ENCODE results near the gene SLC25A21.
"Not testable (repeated sequence)": the region's sequence is repeated elsewhere in the genome, so short reads cannot be mapped to it uniquely, and the experiment has no call there.

The SLC25A21 gene

DNA sequence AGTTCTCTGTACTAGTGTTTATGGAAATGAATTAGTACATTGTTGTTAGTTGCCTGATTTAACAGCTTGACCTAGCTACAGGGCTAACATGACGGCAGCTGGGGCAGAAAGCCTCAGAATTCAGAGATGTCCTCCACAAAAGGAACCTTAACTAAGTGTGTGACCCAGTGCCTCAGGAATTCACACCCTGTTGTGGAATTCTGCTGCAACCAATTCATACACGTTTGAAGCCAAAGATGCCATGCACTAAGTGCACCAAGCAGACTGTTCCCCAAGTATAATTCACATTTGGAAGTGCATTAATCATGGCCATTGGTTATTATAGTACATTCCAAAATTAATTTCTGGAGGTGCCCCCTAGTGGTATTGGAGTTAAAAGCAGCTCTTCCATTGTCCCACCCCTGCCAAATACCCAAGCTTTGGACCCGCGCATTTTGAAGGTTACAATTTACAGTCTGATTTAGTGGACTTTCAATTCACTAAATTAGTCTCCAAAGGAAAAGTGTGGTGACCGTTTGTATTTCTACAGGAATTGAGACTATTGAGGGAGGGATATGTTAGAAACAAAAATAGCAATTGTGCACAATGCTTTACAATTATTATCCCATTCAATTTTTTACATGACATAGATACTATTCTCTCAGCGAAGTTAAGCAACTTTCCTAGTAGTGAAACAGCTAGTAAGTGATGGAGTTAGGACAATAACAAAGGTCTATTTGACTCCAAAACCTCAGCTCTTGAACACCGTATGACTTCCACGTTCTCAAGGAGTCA is 424.8 kb downstream of the SLC25A21 start:
- in situ Hi-C loops (cut with HindIII; ENCODE audit: low pct_ligation_motif_present, low pct_unique_long_range_greater_than_20kb, low sequenced_read_pairs), result no loop called here
- DNase-seq, result peak; percentile 8

DNA sequence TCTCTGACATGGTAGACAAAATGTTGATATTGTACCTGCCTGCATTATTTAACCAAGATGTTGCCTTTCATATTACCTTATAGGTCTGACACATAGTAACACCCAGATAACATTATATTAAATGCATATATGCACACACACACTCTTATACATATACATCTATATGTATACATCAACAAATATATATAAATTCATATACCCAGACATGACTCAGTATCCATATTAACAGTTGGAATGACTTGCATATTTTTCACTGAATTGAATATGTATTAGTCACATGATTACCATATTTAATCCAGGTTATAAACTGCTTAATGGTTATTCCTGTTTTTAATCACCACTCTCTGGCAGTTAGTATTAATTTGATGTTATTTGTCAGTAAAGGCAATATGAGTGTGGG is 425.5 kb downstream of the SLC25A21 start:
- DNase-seq, result no peak
- in situ Hi-C loops (cut with HindIII; ENCODE audit: low pct_ligation_motif_present, low pct_unique_long_range_greater_than_20kb, low sequenced_read_pairs), result no loop called here

DNA sequence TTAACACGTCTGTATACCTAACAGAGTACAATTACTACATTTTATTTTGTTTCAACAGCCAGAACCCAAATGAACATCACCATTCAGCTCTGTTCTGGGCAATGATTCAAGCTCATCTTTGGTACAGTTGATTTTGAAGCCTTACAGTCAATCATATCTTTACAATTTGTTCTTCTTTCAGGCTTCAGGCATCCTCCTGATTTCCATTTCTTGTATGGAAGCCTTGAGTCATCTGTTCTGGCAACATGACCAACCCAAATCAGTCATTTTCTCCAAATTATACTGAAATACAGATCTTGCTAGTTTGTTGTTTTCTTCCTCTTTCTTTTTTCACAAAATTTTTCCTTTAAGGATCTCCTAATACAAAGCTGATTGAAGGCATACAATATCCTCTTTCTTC is 430.5 kb downstream of the SLC25A21 start:
- in situ Hi-C loops (cut with HindIII; ENCODE audit: low pct_ligation_motif_present, low pct_unique_long_range_greater_than_20kb, low sequenced_read_pairs), result no loop called here
- no peak for DNase-seq

DNA sequence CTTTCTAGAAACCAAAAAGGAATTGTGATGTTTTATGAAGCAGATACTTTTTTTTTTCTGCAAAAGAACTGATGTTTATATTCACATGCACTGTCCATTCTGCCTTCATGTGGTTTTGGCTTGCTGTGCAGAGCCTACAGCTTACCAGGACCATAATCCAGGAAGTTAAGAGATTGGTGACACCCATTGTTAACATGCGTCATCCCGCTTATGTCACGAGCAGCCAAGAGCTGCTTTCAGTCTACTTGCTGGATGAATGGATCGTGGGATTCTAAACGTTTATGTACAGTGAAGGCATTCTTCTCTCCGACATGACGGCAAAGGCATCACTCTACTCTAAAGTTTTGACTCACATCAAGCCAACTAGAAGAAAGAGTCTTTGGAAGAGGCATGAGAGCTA is 434.1 kb downstream of the SLC25A21 start:
- in situ Hi-C loops (cut with HindIII; ENCODE audit: low pct_ligation_motif_present, low pct_unique_long_range_greater_than_20kb, low sequenced_read_pairs), result no loop called here
- no peak for DNase-seq

DNA sequence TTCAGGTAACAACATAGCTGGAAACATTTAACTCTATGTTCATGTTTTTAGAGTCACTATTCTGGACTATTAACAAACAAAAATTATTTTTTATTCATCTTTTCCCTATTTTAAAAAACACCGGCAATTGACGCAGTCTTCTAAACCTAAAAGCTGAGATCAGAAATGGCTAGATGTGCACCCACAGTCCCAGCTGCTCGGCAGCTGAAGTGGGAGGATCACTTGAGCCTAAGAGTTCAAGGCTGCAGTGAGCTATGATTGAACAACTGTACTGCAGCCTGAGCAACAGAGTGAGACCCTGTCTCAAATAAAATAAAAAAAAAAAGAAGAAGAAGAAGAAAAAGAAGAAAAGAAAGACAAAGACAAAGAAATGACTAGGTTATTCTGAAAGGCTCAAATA is 446.3 kb downstream of the SLC25A21 start:
- in situ Hi-C loops (cut with HindIII; ENCODE audit: low pct_ligation_motif_present, low pct_unique_long_range_greater_than_20kb, low sequenced_read_pairs), result no loop called here

DNA sequence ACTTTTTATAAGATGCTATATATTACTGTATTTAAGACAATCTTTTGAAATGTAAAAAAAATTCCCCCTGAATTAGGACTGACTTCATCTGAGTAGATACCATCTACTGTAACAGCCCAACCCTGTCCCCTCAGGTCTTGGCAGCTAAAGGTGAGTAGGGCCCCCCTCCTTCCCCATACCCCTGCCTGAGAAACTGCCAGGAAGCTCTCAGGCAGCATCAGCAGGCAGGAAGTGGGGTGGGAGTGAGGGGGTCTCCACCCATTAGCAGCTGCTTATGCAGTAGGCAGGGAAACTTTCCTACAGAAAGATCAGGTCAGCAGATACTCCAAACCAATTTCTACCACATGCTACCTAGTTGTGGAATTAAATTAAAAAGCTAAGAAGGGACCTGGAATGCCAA is 448.2 kb downstream of the SLC25A21 start:
- DNase-seq, result no peak
- in situ Hi-C loops (cut with HindIII; ENCODE audit: low pct_ligation_motif_present, low pct_unique_long_range_greater_than_20kb, low sequenced_read_pairs), result no loop called here

More for the DNA sequence above, 446.3 kb downstream of the SLC25A21 start:
- no peak for DNase-seq

DNA sequence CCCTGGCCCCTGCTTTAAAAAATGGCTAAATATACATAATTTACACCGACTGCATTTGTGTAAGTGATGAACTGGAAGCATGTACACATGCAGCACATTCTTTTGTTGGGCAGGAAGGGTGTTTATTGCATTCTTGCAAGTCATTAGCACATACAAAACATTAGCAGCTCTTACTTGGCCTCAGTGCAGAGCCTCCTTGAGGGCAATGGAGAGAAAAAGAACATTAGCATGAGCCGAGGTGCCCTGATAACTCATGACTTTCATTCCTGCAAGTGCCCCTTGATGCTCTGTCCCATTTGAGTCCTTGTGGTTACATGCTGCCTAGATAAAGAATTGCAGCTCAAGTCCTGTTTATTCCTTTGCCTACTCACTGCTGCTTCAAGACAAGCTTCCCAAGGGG is 448.9 kb downstream of the SLC25A21 start:
- DNase-seq, result no peak
- in situ Hi-C loops (cut with HindIII; ENCODE audit: low pct_ligation_motif_present, low pct_unique_long_range_greater_than_20kb, low sequenced_read_pairs), result no loop called here

DNA sequence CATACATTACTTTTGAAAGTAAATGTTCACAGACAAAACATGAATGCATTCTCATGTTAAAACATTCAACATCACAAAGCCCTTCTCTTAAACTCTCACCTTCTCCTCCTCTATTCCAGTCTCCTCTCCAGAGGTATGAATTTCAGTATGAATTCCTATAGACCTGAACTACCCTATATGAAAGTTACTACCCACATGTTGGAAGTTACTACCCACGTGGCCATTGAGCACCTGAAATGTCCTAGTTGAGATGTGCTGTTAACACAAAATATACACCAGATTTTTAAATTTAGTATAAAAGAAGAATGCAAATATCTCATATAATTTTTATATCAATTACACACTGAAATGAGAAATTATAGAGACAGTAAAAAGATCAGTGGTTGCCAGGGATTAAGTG is 450.5 kb downstream of the SLC25A21 start:
- DNase-seq, result no peak

DNA sequence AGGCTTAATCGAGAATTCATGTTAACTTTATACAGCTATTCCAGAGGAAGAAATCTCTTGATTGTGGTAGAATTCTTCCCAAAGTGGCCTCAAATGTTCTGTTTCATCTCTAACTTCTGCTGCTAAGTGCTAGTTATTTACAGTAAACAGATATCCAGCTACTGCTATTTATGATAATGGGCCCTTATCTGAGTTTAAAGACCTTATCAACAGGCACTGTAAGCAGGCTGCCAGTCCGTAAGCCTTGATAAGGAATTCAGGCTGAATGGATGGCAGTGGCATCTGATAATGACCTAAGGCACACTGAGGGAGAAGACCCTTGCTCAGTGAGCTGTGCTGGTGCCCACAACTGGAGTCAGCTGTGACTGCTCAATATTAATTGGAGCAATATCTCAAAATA is 451.7 kb downstream of the SLC25A21 start:
- no peak for DNase-seq
- in situ Hi-C loops (cut with HindIII; ENCODE audit: low pct_ligation_motif_present, low pct_unique_long_range_greater_than_20kb, low sequenced_read_pairs), result no loop called here

More for the DNA sequence above, 450.5 kb downstream of the SLC25A21 start:
- in situ Hi-C loops (cut with HindIII; ENCODE audit: low pct_ligation_motif_present, low pct_unique_long_range_greater_than_20kb, low sequenced_read_pairs), result no loop called here

DNA sequence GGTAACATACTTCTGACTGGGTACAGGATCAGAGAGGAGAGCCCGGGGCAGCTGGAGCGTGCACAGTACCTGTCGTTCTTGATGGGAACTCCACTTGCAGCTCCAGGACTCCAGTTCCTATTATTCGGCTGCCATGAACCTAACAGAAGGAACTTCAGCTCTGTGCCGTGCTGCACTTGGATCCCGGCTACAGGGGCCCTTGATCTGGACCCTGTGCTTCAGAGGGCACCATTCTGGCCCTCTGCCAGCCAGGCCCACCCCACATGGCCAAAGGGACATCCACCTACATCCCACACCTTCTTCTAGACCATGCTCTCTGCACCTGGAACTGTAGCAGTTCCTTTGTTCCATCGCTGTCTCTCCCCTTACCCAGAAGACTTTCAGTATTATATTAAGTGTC is 452.6 kb downstream of the SLC25A21 start:
- DNase-seq, result no peak
- in situ Hi-C loops (cut with HindIII; ENCODE audit: low pct_ligation_motif_present, low pct_unique_long_range_greater_than_20kb, low sequenced_read_pairs), result no loop called here

DNA sequence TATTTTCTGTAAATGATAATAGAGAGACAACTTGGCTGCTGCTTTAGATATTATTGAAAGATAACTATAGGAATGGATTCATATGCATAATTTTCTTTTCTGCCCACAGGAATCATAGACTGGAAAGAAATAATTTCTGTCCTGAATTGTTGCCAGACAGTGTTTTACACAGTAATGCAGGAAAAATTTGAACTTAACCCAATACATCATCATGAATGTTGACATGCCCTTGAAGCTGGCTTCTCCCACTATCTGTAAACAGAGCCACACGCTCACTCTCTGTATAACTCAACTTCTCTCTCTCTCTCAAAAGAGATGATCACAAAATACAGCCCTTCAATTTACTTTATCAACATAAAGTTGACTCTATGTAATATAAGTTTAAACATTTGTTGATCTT is 454.2 kb downstream of the SLC25A21 start:
- in situ Hi-C loops (cut with HindIII; ENCODE audit: low pct_ligation_motif_present, low pct_unique_long_range_greater_than_20kb, low sequenced_read_pairs), result no loop called here
- no peak for DNase-seq

DNA sequence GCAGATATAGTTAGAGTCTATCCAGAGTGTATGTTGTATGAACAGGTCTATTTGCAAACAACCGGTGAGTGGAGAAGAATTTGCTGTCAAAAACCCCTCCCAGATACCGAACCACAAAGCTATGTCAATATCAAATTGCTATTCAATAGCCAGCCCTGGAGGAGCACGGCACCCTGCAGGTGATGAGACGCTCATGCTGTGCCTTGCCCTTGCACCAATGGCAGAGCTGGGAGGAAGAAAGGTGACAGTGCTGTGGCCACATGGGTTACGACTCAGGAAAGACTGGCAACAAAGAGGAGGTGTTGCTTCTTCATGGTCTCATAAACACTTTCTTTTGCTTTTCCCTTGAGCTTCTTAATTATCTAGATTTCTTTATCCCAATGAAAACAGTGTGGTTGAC is 455.0 kb downstream of the SLC25A21 start:
- DNase-seq, result no peak
- in situ Hi-C loops (cut with HindIII; ENCODE audit: low pct_ligation_motif_present, low pct_unique_long_range_greater_than_20kb, low sequenced_read_pairs), result no loop called here

DNA sequence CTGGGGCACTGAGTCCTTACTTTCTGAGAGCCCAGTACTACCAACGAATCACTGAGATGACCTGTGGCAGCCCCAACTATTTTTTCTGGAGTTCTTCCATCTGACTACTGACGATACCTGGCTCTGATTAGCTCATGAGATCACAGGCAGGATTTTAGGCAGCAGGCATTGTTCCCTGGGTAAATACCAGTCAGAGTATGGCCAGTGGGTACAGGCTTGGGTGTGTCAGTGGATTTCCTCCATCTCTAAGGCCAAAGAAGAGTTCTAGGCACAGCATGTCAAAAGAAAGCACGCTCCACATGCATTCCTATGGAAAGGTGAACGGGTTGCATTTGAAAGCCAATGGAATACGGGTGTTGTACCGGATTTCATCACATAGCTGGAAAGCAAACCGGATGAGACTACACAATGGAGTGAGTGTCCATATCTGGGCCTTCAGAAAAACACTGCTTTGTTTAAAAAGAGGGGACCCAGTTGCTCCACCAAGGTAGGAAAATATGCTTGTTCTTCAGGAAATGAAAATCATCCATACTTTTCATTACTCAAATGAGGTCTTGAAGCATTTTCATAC is 455.7 kb downstream of the SLC25A21 start:
- in situ Hi-C loops (cut with HindIII; ENCODE audit: low pct_ligation_motif_present, low pct_unique_long_range_greater_than_20kb, low sequenced_read_pairs), result no loop called here
- DNase-seq, result no peak

DNA sequence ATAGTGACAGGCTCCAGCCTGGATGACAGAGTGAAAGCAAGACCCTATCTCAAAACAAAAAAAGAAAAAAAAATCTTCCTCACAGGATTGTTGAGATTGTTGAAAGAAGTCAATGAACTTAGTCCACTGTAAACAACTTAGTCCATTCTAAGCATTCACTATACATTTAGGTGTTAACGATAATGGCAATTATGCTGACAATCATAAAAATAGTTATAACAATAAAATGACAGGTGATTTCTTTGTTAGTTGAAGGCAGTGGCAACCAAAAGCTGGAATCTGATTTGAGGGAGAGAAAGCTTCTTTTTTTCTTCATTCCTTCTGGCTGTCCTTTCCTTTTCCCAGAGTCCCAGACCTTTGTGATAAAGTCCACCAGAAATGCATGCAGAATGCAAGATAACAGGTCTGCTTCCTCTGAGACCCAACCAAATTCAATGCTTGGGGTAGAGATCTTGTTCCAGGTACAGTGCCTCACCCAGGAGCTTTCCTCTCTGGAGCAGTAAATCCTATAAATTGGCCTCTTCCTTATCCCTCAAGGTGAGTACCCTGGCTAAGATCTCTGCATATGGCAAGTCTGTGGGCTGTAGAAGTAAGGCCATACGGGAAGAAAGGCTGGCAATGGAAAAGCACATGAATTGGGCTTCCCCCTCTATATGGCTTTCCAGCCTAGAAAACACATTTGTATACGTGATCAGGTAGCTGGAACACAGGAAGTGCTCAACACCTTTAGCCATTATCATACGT is 458.3 kb downstream of the SLC25A21 start:
- no peak for DNase-seq
- in situ Hi-C loops (cut with HindIII; ENCODE audit: low pct_ligation_motif_present, low pct_unique_long_range_greater_than_20kb, low sequenced_read_pairs), result no loop called here

DNA sequence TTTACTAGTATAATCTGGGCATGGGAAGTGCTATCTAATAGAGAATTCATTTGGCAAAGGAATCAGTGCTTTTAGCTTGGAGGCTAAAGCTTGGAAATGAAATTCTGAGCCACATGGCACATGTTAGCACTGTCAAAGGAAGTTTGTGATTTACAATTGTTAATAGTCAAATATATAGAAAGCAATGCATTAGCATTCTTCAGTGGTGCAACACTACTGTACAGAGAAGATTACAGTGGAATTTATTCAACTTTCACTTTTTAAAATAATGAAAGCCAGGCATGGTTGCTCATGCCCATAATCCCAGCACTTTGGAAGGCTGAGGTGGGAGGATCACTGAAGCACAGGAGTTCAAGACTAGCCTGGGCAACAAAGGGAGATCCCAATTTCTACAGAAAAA is 464.8 kb downstream of the SLC25A21 start:
- DNase-seq, result no peak
- in situ Hi-C loops (cut with HindIII; ENCODE audit: low pct_ligation_motif_present, low pct_unique_long_range_greater_than_20kb, low sequenced_read_pairs), result no loop called here

DNA sequence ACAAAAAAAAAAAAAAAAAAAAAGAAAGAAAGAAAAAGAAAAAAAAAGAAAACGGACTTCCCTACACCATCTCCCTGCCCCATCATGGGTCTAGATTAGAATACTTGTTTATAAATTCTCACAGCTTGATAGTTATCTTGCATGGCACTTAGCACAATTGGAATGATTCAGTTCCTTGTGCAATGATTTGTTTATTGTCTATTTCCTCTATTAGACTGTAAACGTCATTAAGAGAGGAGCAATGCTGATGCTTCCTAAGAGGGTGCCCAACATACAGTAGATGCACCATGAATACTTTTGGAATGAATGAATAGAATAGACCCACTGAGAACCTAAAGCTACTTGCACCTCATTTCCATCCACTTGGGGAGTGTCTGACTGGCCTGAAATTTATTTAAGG is 469.9 kb downstream of the SLC25A21 start:
- DNase-seq, result no peak

DNA sequence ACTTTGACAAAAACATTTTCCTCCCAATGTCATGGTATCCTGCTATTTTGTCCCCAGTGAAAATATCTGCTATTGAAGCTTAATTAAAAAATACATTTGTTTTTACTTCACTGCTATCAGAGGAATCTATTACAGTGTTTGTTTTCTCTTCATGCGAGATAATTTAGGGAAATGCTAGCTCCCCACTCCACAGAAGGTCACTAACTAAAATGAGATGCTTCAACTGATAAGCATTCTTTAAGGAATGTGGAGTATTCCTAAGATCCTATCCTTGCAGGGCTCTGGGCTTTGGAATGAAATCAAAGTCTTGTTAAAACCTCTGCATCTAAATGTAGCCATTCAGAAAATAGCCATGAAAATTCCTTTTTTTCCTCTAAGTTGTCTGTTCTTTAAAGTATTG is 471.3 kb downstream of the SLC25A21 start:
- DNase-seq, result no peak
- in situ Hi-C loops (cut with HindIII; ENCODE audit: low pct_ligation_motif_present, low pct_unique_long_range_greater_than_20kb, low sequenced_read_pairs), result no loop called here

More for the DNA sequence above, 469.9 kb downstream of the SLC25A21 start:
- in situ Hi-C loops (cut with HindIII; ENCODE audit: low pct_ligation_motif_present, low pct_unique_long_range_greater_than_20kb, low sequenced_read_pairs), result no loop called here

DNA sequence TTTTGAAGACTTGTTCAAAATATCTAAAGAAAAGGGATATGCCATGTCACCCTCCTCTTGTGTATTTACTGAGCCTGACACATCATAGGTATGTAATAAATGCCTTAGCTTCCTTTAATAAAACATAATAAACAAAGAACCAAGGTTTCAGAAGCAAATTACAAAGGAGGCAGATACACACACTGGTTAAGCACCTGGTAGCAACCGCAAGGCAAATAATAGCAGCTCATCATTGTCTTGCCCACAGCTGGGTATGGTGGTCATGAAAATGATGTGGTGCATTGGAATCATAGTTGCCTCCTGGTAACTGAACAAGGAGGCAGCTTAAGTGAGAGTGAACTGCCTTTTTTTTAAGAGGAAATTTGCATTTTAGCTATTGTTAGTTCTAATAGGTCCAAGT is 471.8 kb downstream of the SLC25A21 start:
- in situ Hi-C loops (cut with HindIII; ENCODE audit: low pct_ligation_motif_present, low pct_unique_long_range_greater_than_20kb, low sequenced_read_pairs), result no loop called here
- no peak for DNase-seq

DNA sequence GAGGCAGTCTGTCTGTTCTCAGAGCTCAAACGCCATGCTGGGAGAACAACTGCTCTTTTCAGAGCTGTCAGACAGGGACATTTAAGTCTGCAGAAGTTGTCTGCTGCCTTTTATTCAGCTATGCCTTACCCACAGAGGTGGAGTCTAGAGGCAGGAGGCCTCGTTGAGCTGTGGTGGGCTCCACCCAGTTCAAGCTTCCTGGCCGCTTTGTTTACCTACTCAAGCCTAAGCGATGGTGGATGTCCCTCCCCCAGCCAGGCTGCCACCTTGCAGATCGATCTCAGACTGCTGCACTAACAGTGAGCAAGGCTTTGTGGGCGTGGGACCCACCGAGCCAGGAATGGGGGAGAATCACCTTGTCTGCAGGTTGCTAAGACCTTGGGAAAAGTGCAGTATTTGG is 473.0 kb downstream of the SLC25A21 start:
- DNase-seq; in situ Hi-C loops (cut with HindIII; ENCODE audit: low pct_ligation_motif_present, low pct_unique_long_range_greater_than_20kb, low sequenced_read_pairs): not testable (repeated sequence)

Measured in ACHN (cell line).